Kidney (tissue), 14 donors: ENCODE measurements around the gene COL11A2. TPM values are rescaled to one million over a fixed set of nuclear protein-coding genes. Genes with fewer than 3 reads are reported as not detected.

Experiments
- DNase-seq, 5 donors: peaks; one replicate each; pipeline ENCODE4 v3.0.0-alpha.2; 2013 to 2020
- FAIRE-seq: peaks from 2 replicates; lab custom pipeline; 2012; peaks lifted over from hg19 to GRCh38; lab: Jason Lieb, UNC
- H3K27ac ChIP-seq, 2 donors: one replicate each; pipeline ENCODE4 v1.7.0; 2013; ENCODE audit warnings: low read depth in 2 of 2, low read length in 2 of 2, inconsistent platforms in 1 of 2
- H3K27me3 ChIP-seq: one replicate; pipeline ENCODE4 v1.7.1; 2013; ENCODE audit warnings: low read length, inconsistent platforms; ENCODE audit not compliant: control insufficient read depth, insufficient read depth
- H3K36me3 ChIP-seq, 3 donors: one replicate each; pipeline versions ENCODE4 v1.7.0 to v1.7.1; 2013; ENCODE audit warnings: low read length in 3 of 3, control low read depth in 1 of 3, inconsistent platforms in 1 of 3; ENCODE audit not compliant: insufficient read depth in 3 of 3, control insufficient read depth in 2 of 3
- H3K4me1 ChIP-seq, 3 donors: one replicate each; pipeline versions ENCODE4 v1.7.0 to v1.7.1; 2013; ENCODE audit warnings: low read length in 3 of 3, inconsistent platforms in 1 of 3, low read depth in 1 of 3; ENCODE audit not compliant: control insufficient read depth in 2 of 3, insufficient read depth in 2 of 3
- H3K4me3 ChIP-seq, 3 donors: one replicate each; pipeline versions ENCODE4 v1.7.0 to v1.8.1; 2013; ENCODE audit warnings: low read length in 3 of 3, control low read depth in 1 of 3, inconsistent platforms in 1 of 3
- H3K9ac ChIP-seq, 3 donors: one replicate each; pipeline versions ENCODE4 v1.7.0 to v1.7.1; 2013; ENCODE audit warnings: low read length in 3 of 3, control low read depth in 1 of 3, inconsistent platforms in 1 of 3
- H3K9me3 ChIP-seq, 3 donors: one replicate each; pipeline versions ENCODE4 v1.7.0 to v1.7.1; 2013; ENCODE audit warnings: low read length in 3 of 3, control low read depth in 1 of 3, inconsistent platforms in 1 of 3; ENCODE audit not compliant: control insufficient read depth in 2 of 3, insufficient read depth in 1 of 3
- intact Hi-C: fragments of 100-400 bp; cut with DNase I; formaldehyde crosslinking; loops from one replicate; pipeline ENCODE4 v1.11.1; 2022
- polyA plus RNA-seq: library from polyadenylated mRNA; stranded (reverse); fragments of 350-450 nt; fragmentation: Illumina TruSeq; extraction: RNeasy Lipid Tissue Mini Kit (QIAGEN cat#74804); gene quantifications from one replicate; pipeline ENCODE4 v1.2.3, GENCODE V29; 2014; ENCODE audit warnings: low read depth, low replicate concordance; ENCODE audit not compliant: insufficient read depth
- total RNA-seq: library from RNA; stranded (reverse); fragmentation: NEBNext Ultra II Directional; extraction: Animal tissue kit (Norgen Biotek cat#: 25700); gene quantifications from one replicate; pipeline ENCODE4 v1.2.1, GENCODE V29; 2021
- TF ChIP-seq, protein P1 (sequence below): IDR thresholded peaks from 3 replicates; pipeline ENCODE4 v1.5.1; 2012; ENCODE audit warnings: mild to moderate bottlenecking, moderate library complexity, borderline replicate concordance; ENCODE audit not compliant: insufficient read depth; ENCODE audit errors: extremely low read depth
- donor health status: control.
- donor health status: control.
- donor health status: control.
- donor health status: control.
- donor health status: control.
- donor health status: DM: yes; HTN: yes; CAD: no.
- donor health status: Normal renal cell carcinoma (clear cell type).

The COL11A2 gene
- total and polyA plus RNA-seq, 2 donors from 2014 or later: 0.85 to 2.3 TPM

DNA sequence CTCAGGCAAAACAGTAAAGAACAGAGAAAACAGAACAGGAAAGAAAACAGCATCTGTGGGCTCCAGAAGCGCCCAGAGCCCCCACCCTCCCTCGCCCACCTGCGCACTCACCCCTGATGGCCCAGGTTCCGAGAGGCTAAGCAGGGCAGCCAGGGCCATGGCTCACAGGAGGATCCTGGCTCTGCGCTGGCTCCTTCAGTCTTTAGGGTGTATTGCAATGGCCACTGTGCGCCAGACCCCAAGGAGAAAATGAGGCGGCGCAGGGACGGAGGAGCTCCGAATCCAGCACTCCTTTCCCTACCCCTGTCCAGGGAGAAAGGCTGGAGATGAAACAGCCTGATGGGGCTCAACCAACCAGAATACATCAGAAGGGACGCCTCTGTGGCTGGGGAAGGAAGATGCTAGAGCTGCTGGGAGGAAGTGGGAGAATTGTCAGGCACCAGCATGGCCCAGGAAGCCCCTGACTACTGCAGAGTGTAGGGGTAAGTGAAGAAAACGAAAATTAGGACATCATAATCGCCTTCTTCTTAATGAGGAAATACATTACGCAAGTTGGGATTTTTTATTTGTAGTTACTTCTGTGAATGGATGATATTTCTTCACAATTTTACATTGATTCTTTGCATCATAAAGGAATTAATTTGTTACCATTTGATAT lies 49.0 kb downstream of the COL11A2 start:
- H3K27ac ChIP-seq: no peak overlapping the region
- H3K36me3 ChIP-seq: no peaks in the 10 kb centered on the region
- intact Hi-C loops: no loop called here
- FAIRE-seq: no peak
- no peak overlapping the region for H3K9ac ChIP-seq
- TF ChIP-seq, protein P1, sequence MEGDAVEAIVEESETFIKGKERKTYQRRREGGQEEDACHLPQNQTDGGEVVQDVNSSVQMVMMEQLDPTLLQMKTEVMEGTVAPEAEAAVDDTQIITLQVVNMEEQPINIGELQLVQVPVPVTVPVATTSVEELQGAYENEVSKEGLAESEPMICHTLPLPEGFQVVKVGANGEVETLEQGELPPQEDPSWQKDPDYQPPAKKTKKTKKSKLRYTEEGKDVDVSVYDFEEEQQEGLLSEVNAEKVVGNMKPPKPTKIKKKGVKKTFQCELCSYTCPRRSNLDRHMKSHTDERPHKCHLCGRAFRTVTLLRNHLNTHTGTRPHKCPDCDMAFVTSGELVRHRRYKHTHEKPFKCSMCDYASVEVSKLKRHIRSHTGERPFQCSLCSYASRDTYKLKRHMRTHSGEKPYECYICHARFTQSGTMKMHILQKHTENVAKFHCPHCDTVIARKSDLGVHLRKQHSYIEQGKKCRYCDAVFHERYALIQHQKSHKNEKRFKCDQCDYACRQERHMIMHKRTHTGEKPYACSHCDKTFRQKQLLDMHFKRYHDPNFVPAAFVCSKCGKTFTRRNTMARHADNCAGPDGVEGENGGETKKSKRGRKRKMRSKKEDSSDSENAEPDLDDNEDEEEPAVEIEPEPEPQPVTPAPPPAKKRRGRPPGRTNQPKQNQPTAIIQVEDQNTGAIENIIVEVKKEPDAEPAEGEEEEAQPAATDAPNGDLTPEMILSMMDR: no peak
- H3K4me3 ChIP-seq: no peak overlapping the region
- DNase-seq: no peak
- no peaks in the 10 kb centered on the region for H3K27me3 ChIP-seq
- peaks cover 0 to 3% (median 0%) of the 10 kb centered on the region in 3 donors for H3K4me1 ChIP-seq
- no peaks in the 10 kb centered on the region for H3K9me3 ChIP-seq

DNA sequence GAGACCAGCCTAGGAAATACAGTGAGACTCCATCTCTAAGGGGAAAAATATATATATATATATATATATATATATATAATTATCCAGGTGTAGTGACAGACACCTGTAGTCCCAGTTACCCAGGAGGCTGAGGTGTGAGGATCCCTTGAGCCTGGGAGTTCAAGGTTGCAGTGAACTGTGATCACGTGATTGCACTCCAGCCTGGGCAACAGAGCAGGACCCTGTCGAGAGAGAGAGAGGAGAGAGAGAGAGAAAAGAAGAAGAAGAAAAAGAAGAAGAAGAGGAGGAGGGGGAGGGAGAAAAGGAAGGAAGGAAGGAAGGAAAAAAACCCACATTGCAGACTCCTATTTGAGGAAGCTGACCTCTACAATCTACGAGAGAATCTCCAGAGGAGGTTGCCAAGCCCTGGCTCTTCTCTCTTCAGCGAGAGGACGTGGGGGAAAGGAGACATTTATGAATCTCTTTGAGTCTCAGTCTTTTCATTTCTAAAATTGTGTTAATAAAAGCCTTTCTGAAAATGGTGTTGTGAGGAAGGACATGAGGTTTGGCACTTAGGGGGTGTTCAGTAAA lies 49.7 kb downstream of the COL11A2 start:
- DNase-seq (no peak), FAIRE-seq (no peak)
- intact Hi-C loops: no loop called here
- no peaks in the 10 kb centered on the region for H3K9me3 ChIP-seq
- no peaks in the 10 kb centered on the region for H3K27me3 ChIP-seq
- H3K36me3 ChIP-seq: no peaks in the 10 kb centered on the region
- TF ChIP-seq, protein P1: no peak
- H3K4me1 ChIP-seq: peaks cover 0 to 3% (median 0%) of the 10 kb centered on the region in 3 donors
- no peak overlapping the region for H3K9ac ChIP-seq
- H3K27ac ChIP-seq: no peak overlapping the region
- H3K4me3 ChIP-seq: no peak overlapping the region

DNA sequence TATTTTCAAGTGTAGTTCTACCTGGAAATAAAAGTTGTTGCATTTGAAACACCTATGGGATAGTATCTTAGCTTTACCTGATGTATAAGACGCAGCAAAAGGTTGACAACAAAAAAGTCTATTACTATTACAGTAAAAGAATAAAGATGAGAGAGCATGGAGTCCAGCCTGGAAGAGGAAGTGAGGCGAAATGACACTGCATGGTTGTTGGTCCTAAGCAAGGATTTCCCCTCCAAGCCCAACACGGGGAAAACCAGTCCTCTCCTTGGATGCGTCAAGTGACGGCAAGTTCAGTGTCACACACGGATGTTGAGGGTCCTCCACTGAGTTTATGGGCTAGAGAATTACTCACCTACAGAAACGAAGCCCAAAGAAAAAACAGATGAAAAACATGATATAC lies 51.7 kb downstream of the COL11A2 start:
- DNase-seq (no peak), FAIRE-seq (no peak)
- no peaks in the 10 kb centered on the region for H3K9me3 ChIP-seq
- no peaks in the 10 kb centered on the region for H3K36me3 ChIP-seq
- H3K4me1 ChIP-seq: peaks cover 0 to 3% (median 0%) of the 10 kb centered on the region in 3 donors
- H3K27me3 ChIP-seq: no peaks in the 10 kb centered on the region
- TF ChIP-seq, protein P1: no peak
- H3K27ac ChIP-seq: no peak overlapping the region
- H3K9ac ChIP-seq: no peak overlapping the region
- intact Hi-C loops: no loop called here
- no peak overlapping the region for H3K4me3 ChIP-seq
